Pancreas (tissue), 10 donors: ENCODE measurements around the gene NAA35. TPM values are rescaled to one million over a fixed set of nuclear protein-coding genes. Genes with fewer than 3 reads are reported as not detected.

Source experiments
- ATAC-seq, 4 donors: fragments of 200-7000 bp; cut with Tn5 transposase; one replicate each; pipeline versions ENCODE4 v1.8.0 to v1.9.1; 2020; ENCODE audit warnings: mild to moderate bottlenecking in 4 of 4, moderate library complexity in 4 of 4
- DNase-seq, 6 donors: peaks; one replicate each; pipeline ENCODE4 v3.0.0-alpha.2; 2020
- FAIRE-seq: peaks from 2 replicates; lab custom pipeline; 2012; peaks lifted over from hg19 to GRCh38; lab: Jason Lieb, UNC
- H3K27ac ChIP-seq, 4 donors: fragments of 200-600 bp; sonication (generic); 1 replicate in 3 of 4; 2 replicates in 1 of 4; pipeline versions ENCODE4 v1.5.0 to v1.8.0; 2020
- H3K27me3 ChIP-seq, 4 donors: fragments of 200-600 bp; one replicate each; pipeline ENCODE4 v1.8.0; 2021
- H3K36me3 ChIP-seq, 3 donors: fragments of 200-600 bp; sonication (generic) in 1 of 3; one replicate each; pipeline versions ENCODE4 v1.5.0 to v1.8.0; 2020 to 2021
- H3K4me1 ChIP-seq, 3 donors: fragments of 200-600 bp; one replicate each; pipeline ENCODE4 v1.8.0; 2021
- H3K4me3 ChIP-seq, 4 donors: fragments of 200-600 bp; sonication (generic) in 2 of 4; one replicate each; pipeline versions ENCODE4 v1.5.0 to v1.8.0; 2020 to 2021
- H3K9me3 ChIP-seq, 4 donors: fragments of 200-600 bp; one replicate each; pipeline ENCODE4 v1.8.0; 2021
- CTCF ChIP-seq, 4 donors: fragments of 200-600 bp; sonication (generic) in 3 of 4; IDR thresholded peaks; one replicate each; pipeline versions ENCODE4 v1.5.0 to v1.8.0; 2021; ENCODE audit warnings: antibody characterized with exemption in 4 of 4
- WGBS, 2 donors: extraction: QIAGEN DNeasy Blood & Tissue Kit; methylation state at CpG; one replicate each; pipeline ENCODE4 v1.1.7; 2013; 5-methylcytosine and 5-hydroxymethylcytosine counted together
- intact Hi-C, 3 donors: fragments of 100-400 bp; cut with DNase I; formaldehyde crosslinking; loops; one replicate each; pipeline versions ENCODE4 v1.11.1 to v1.14.2; 2022
- polyA plus RNA-seq, 2 donors: library from polyadenylated mRNA; stranded (reverse); fragments of 200-250 nt; gene quantifications; one replicate each; pipeline ENCODE4 v1.2.3, GENCODE V29; 2013
- total RNA-seq, 6 donors: library from RNA; stranded (reverse); fragmentation: NEBNext Ultra II Directional in 4 of 6; extraction: Animal tissue kit (Norgen Biotek cat#: 25700) in 4 of 6; gene quantifications; one replicate each; pipeline versions ENCODE4 v1.2.1 to v1.2.4, GENCODE V29; 2021 to 2023
- donor health status: healthy with polysubstance abuse.
- donor health status: DM: no; HTN: no; CAD: no; lungs with moderate emphysema.
- donor health status: DM: no; HTN: no; CAD: no.
- donor health status: control.
- donor health status: control.
- donor health status: Bipolar disorder and iron deficiency.
- donor health status: DM: yes; HTN: yes; CAD: no.
- donor health status: DM: no; HTN: no; CAD: no.
- donor health status: DM: no; HTN: no; CAD: no.
- donor health status: DM: yes; HTN: yes; CAD: no.

Gene NAA35
- total and polyA plus RNA-seq, 8 donors: 4.1 to 13.8 (median 11.0) TPM

- DNase-seq: no peak
- H3K36me3 ChIP-seq: no peaks in the 10 kb centered on the region
- no peak overlapping the region for H3K27ac ChIP-seq
- no peaks in the 10 kb centered on the region for H3K4me1 ChIP-seq
- no peaks in the 10 kb centered on the region for H3K9me3 ChIP-seq
- intact Hi-C loops: no loop called here
- ATAC-seq: no peak
- H3K4me3 ChIP-seq: no peak overlapping the region
- 91 to 93% methylated on average over 15 to 16 of the region's 16 CpGs for WGBS, 2 donors
- TF ChIP-seq CTCF (IDR thresholded peaks at IDR 0.05): no peak
- H3K27me3 ChIP-seq: no peaks in the 10 kb centered on the region
- FAIRE-seq: no peak
These were observed 41.6 kb upstream of the NAA35 start for GRCh38 chr9:85899388-85899787.

DNA sequence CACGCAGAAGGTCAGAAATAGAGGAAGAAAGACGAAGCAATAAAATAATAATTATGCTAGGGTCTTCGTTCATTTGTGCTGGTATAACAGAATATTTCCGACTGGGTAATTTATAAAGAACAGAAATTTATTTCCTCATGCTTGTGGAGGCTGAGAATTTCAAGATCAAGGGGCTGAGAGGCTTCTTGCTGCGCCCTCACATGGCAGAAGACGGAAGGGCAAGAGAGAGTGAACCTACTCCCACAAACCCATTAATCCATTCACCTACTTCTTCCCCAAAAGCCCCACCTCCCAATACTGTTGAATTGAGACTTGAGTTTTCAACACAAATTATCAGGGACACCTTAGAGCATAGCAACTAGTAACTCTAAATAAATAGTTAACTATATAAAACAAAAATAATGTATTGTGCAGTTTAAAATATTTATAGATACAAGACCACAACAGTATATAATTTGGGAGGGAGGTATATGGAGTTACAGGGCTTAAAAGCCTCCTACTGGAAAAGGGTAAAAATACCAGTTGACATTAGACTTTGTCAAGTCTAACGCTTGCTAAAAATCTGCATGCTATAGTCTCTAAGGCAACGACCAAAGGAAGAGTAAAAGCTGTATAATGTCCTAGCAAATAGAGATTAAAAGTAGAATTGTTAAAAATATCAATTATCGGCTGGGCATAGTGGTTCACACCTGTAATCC is 40.3 kb upstream of the NAA35 start:
- ATAC-seq: no peak
- intact Hi-C loops: no loop called here
- Histone ChIP-seq H3K9me3 (no peaks in the 10 kb centered on the region), H3K27ac (no peak overlapping the region), H3K36me3 (no peaks in the 10 kb centered on the region), H3K4me1 (no peaks in the 10 kb centered on the region), H3K4me3 (no peak overlapping the region), H3K27me3 (no peaks in the 10 kb centered on the region)
- TF ChIP-seq CTCF (IDR thresholded peaks at IDR 0.05): peak in 3 of 4 donors; percentile 13 to 16 (median 16)
- no peak for DNase-seq
- FAIRE-seq: no peak
- 62 to 70% methylated on average over 9 of the region's 9 CpGs for WGBS, 2 donors

DNA sequence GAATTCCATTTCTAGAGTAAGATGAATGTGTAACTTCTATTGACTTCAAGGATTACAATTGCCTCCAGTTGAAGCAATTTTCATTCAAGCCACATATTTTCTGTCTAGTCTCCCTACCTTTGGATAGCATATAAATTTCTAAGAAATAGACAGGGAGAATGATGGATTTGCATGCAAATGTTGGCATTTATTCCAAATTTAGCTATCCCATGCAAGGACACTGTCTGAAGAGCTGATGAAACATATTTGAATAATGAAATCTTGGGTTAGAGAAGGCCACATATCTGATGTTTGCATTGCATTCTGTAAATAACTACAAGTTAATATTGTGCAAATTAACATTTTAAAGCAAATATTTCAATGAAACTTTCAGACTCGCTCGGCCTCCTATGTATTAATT is 36.0 kb upstream of the NAA35 start:
- 66 to 69% methylated on average over 2 of the region's 2 CpGs for WGBS, 2 donors
- Histone ChIP-seq H3K36me3 (no peaks in the 10 kb centered on the region), H3K27ac (no peak overlapping the region), H3K9me3 (no peaks in the 10 kb centered on the region), H3K4me3 (no peak overlapping the region), H3K27me3 (no peaks in the 10 kb centered on the region), H3K4me1 (no peaks in the 10 kb centered on the region)
- ATAC-seq (no peak), DNase-seq (no peak), FAIRE-seq (no peak)
- no peak for TF ChIP-seq CTCF (IDR thresholded peaks at IDR 0.05)
- intact Hi-C loops: no loop called here

DNA sequence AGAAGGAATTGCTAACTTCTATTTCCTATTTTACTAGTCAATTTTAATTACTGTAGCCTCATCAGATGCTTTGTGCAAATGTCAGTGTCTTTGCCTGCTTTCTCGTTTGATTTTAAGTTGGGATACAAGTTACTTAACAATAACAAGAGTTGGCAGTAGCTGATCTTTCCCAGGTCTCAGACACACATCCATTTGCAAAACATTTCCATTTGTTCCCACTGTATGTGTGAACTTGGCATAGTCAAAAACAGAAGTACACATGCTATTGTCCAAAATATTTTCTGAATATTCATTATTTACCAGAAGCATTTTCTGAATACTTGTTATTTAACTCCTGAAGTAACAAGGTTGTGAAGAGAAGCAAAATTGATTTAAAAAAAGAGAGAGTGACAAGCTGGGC is 35.0 kb upstream of the NAA35 start:
- no peak for TF ChIP-seq CTCF (IDR thresholded peaks at IDR 0.05)
- Histone ChIP-seq H3K27me3 (no peaks in the 10 kb centered on the region), H3K27ac (no peak overlapping the region), H3K36me3 (no peaks in the 10 kb centered on the region), H3K4me1 (no peaks in the 10 kb centered on the region), H3K9me3 (no peaks in the 10 kb centered on the region), H3K4me3 (no peak overlapping the region)
- WGBS, 2 donors: 75 to 85% methylated on average over 1 of the region's 1 CpG
- intact Hi-C loops: no loop called here
- ATAC-seq: no peak
- FAIRE-seq: no peak
- no peak for DNase-seq

DNA sequence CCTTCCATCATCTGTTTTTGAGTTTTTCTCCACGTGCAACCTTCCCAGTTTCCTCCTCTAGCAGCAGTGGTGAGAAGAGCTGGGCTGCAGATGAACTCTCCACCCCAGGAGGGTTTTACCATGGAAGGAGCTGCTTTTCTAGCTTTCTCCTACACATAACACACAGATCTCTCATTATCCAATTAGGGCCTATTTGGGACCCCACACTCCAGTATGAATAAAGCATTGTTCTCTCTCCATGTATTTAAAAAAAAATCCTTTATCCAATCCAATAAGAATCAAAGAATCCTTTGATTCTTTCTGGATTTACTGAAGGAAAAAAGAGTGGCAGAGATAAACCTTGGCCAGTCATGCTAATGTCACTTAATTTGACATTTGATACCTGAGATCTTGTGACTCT is 31.6 kb upstream of the NAA35 start:
- no peak for DNase-seq
- no peak for TF ChIP-seq CTCF (IDR thresholded peaks at IDR 0.05)
- no peaks in the 10 kb centered on the region for H3K4me1 ChIP-seq
- H3K36me3 ChIP-seq: no peaks in the 10 kb centered on the region
- H3K4me3 ChIP-seq: no peak overlapping the region
- no peak for FAIRE-seq
- no peak for ATAC-seq
- 60 to 70% methylated on average over 1 of the region's 1 CpG for WGBS, 2 donors
- H3K27me3 ChIP-seq: no peaks in the 10 kb centered on the region
- intact Hi-C loops: no loop called here
- H3K9me3 ChIP-seq: no peaks in the 10 kb centered on the region
- H3K27ac ChIP-seq: no peak overlapping the region
